Vagina (tissue), 2 donors: Measurements from ENCODE around the gene GUCY1A2.

Experiments used
- CTCF ChIP-seq, 3 experiments: fragments of 450-650 bp in 2 of 3; fragments of 200-600 bp in 1 of 3; sonication (generic) in 1 of 3; IDR thresholded peaks; one replicate each; pipeline ENCODE4 v1.5.1; 2017 to 2019; ENCODE audit warnings: antibody characterized with exemption in 3 of 3, mild to moderate bottlenecking in 2 of 3, moderate library complexity in 2 of 3
- POLR2AphosphoS5 ChIP-seq, 2 donors: sonication (generic); formaldehyde crosslinking; IDR thresholded peaks; one replicate each; pipeline ENCODE4 v1.9.0; 2017; ENCODE audit warnings: antibody characterized with exemption in 2 of 2, mild to moderate bottlenecking in 2 of 2, low read depth in 1 of 2; ENCODE audit not compliant: insufficient read depth in 1 of 2

DNA sequence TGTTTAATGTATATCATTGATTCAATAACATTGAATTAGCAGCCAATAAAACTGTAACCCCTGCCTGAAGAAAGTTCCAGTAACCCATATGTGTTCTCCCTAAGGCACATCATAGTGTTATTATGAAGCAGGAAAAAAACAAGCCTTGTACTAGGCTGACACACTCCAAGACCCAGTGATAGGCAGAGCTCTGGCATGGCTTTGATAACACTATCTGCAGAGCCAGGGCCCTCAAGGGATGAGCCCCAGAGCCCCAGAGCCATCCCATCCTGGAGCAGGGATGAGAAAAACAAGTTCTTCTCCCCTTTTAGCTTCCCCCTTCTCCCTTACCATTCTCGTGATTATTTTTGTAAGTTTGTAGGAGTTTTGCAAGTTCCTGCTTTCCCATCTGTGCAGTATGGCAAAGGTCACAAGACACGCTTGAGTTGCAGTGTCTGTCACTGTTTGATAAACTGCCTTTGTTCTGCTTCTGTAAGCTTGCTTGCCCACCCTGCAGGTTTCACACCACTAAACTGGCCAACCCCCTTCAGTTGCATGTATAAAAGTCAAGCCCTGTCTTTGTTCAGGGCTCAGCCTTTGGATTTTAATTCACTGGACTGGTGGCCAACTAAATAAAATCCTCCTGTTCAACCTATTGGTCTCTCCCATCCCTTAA is 22.3 kb upstream of the GUCY1A2 start:
- TF ChIP-seq POLR2AphosphoS5 (IDR thresholded peaks at IDR 0.05; ENCODE audit: insufficient read depth in 1 of 2, low read depth in 1 of 2) = no peak
- no peak for TF ChIP-seq CTCF (IDR thresholded peaks at IDR 0.05)
